ENCODE results near the gene ZNF709.
A peak's percentile ranks its signal among the peaks of the same experiment; 100 is the strongest.
"Not testable (repeated sequence)": the region's sequence is repeated elsewhere in the genome, so short reads cannot be mapped to it uniquely, and the experiment has no call there.

The ZNF709 gene

GRCh38 chr19:12484371-12485051 lies at the start of gene ZNF709:
ZNF709 (minus strand) TSS chr19:12484816; CDS start chr19:12484657, 159 bp downstream.
- DNase-seq: peak; percentile 91 to 93

GRCh38 chr19:12527034-12527836 lies 42.6 kb upstream of the ZNF709 start:
- no peak for DNase-seq

- no peak for DNase-seq
These were observed 41.9 kb upstream of the ZNF709 start for GRCh38 chr19:12526542-12526941.

- no peak for DNase-seq
These were observed 37.4 kb upstream of the ZNF709 start for GRCh38 chr19:12521996-12522395.

- no peak for DNase-seq
These were observed 29.0 kb upstream of the ZNF709 start for GRCh38 chr19:12513531-12514061.

- no peak for DNase-seq
These were observed 12.4 kb upstream of the ZNF709 start for GRCh38 chr19:12497032-12497431.

GRCh38 chr19:12496480-12496879 lies 11.9 kb upstream of the ZNF709 start:
- DNase-seq: no peak

- peak; percentile 94 to 95 for DNase-seq
These were observed 10.6 kb upstream of the ZNF709 start for GRCh38 chr19:12495002-12495802.

GRCh38 chr19:12494260-12494860 lies 9.7 kb upstream of the ZNF709 start:
- DNase-seq: no peak

GRCh38 chr19:12486265-12486783 lies 1.7 kb upstream of the ZNF709 start:
- DNase-seq: not testable (repeated sequence)

GRCh38 chr19:12485571-12485970 lies 955 bp upstream of the ZNF709 start:
- DNase-seq: no peak

- no peak for DNase-seq
These were observed 418 bp upstream of the ZNF709 start for GRCh38 chr19:12485052-12485416.

GRCh38 chr19:12484011-12484370 lies 625 bp downstream of the ZNF709 start:
- no peak for DNase-seq

- DNase-seq: no peak
These were observed 2.1 kb downstream of the ZNF709 start for GRCh38 chr19:12482509-12482886.

- DNase-seq: no peak
These were observed 2.7 kb downstream of the ZNF709 start for GRCh38 chr19:12481781-12482508.

- DNase-seq: no peak
These were observed 6.2 kb downstream of the ZNF709 start for GRCh38 chr19:12478234-12478941.

- not testable (repeated sequence) for DNase-seq
These were observed 17.0 kb downstream of the ZNF709 start for GRCh38 chr19:12467651-12468050.

- no peak for DNase-seq
These were observed 19.4 kb downstream of the ZNF709 start for GRCh38 chr19:12465211-12465610.

- no peak for DNase-seq
These were observed 19.8 kb downstream of the ZNF709 start for GRCh38 chr19:12464769-12465168.

- not testable (repeated sequence) for DNase-seq
These were observed 20.5 kb downstream of the ZNF709 start for GRCh38 chr19:12464139-12464538.

- no peak for DNase-seq
These were observed 31.1 kb downstream of the ZNF709 start for GRCh38 chr19:12453495-12453894.
